ENCODE data around the gene EFCAB7.
A peak's percentile ranks its signal among the peaks of the same experiment; 100 is the strongest.
"Not testable (repeated sequence)": the region's sequence is repeated elsewhere in the genome, so short reads cannot be mapped to it uniquely, and the experiment has no call there.

EFCAB7 gene

DNA sequence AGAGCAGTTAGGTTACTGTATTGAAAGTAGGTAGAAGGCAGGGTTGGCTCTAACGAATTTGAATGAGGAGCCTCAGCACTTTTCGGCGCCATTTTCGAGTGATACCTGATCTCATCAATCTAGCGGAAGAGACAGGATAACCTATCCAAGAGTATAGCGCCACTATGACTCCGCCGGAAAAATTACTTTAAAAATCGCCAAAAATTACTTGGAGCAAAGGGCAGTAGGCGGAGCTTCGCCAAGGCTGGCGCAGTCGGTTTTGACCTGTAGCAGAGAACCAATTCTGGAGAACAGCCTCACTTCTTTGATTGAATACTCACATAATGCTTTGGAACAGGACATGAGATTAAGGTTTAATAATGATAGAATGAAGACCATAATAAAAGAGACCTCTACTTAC lies 25.6 kb downstream of the EFCAB7 start:
- no peak for DNase-seq

GRCh38 chr1:63555480-63555879 lies 32.2 kb downstream of the EFCAB7 start:
- DNase-seq, result no peak

- DNase-seq, result no peak
Observed at GRCh38 chr1:63557365-63557987, 34.2 kb downstream of the EFCAB7 start.

DNA sequence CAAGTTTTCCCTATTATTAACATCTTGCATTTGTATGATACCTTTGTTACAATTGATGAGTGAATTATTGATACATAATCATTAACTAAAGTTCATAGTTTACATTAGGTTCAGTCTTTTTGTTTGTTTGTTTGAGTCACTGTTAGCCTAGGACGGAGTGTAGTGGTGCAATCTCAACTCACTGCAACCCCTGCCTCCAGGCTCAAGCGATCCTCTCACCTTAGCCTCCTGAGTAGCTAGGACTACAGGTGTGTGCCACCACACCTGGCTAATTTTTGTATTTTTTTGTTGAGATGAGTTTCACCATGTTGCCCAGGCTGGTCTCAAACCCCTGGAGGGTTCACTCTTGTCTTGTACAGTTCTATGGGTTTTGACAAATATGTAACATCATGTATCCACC lies 36.0 kb downstream of the EFCAB7 start:
- no peak for DNase-seq

- DNase-seq, result no peak
Observed at GRCh38 chr1:63563745-63564144, 40.4 kb downstream of the EFCAB7 start.

DNA sequence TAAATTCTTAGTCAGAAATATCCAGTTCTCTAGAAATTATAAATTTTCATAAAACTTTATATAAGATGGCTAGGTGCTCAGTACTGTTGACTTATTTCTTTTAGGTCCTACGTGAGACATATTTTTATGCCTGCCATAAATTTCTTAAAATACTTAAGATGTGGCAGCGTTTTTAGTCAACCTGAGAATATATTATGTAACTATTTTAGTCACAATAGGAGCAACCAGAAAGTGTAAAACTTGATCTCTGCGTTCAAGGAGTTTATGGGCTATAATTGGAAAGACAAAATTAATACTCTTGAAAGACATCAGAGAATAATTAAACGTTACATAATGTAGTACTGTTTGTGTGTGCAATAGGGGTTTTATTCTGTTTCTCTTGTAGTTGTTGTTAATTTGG lies 45.7 kb downstream of the EFCAB7 start:
- no peak for DNase-seq

DNA sequence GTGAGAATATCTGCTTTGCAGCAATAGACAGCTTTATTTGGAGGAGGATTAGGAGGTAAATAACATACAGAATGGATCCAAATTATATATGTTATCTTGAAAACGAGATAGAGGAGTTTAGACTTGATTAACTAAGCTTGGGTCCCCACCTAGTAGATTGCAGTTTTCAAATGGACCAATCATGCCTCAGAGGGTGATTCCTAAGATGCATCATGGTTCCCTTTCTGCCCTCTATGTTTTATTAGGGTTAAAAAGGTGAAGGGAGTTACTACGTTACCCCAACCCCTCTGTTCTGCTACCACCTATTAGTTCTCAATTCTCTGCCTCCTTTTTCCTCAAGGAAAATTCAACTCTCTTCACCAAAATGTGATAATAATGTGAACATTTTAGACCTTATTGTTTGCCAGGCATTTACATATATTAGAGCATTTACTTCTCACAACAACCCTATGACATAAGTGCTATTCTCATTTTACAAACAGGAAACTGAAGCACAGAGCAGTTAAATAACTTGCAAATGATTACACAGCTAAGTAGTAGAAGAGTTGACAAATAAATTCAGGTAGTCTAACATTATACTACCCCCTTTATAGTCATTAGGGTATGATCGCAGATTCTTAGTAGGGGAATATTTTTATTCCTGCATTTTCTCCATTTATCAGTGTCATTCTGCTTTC lies 46.5 kb downstream of the EFCAB7 start:
- no peak for DNase-seq

GRCh38 chr1:63572686-63573085 lies 49.4 kb downstream of the EFCAB7 start:
- DNase-seq, result not testable (repeated sequence)

GRCh38 chr1:63574203-63574796 lies 51.0 kb downstream of the EFCAB7 start:
- not testable (repeated sequence) for DNase-seq

DNA sequence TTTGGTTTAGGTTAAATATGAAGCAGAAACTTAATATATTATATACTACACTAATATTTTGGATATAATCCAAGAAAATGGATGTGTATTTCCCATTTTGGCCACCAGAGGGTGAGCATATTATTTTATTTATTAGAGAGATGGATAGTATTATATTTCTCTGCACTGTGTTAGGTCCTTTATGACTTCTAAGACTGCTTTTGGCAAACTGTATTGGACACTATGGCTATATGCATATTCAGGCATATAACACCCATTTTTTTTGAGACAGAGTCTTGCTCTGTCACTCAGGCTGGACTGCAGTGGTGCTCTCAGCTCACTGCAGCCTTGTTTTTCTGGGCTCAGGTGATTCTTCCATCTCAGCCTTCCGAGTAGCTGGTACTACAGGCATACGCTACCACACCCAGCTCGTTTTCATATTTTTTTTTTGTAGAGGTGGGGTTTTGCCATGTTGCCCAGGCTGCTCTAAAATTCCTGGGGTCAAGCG lies 52.1 kb downstream of the EFCAB7 start:
- DNase-seq, result no peak

DNA sequence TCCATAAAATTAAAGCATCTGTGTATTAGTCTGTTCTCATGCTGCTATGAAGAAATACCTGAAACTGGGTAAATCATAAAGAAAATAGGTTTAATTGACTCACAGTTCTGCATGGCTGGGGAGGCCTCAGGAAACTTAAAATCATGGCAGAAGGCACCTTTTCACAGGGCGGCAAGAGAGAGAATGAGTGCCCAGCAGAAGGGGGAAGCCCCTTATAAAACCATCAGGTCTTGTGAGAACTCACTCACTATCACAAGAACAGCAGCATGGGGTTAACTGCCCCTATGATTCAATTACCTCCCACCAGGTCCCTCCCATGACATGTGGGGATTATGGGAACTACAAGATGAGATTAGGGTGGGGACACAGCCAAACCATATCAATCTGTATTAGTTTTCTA lies 63.0 kb downstream of the EFCAB7 start:
- DNase-seq, result not testable (repeated sequence)

- no peak for DNase-seq
Observed at GRCh38 chr1:63590166-63590560, 66.8 kb downstream of the EFCAB7 start.

GRCh38 chr1:63592536-63593302 lies 69.4 kb downstream of the EFCAB7 start:
- DNase-seq, result no peak

GRCh38 chr1:63593303-63593885 lies 70.1 kb downstream of the EFCAB7 start, which contains the start of gene PGM1:
Gene PGM1 (plus strand): TSS chr1:63593411. CDS start chr1:63593489, 78 bp downstream.
- DNase-seq, result peak; percentile 68

- peak; percentile 52 for DNase-seq
Observed at GRCh38 chr1:63593886-63594605, 70.7 kb downstream of the EFCAB7 start.

GRCh38 chr1:63595435-63595834 lies 72.1 kb downstream of the EFCAB7 start:
- no peak for DNase-seq

DNA sequence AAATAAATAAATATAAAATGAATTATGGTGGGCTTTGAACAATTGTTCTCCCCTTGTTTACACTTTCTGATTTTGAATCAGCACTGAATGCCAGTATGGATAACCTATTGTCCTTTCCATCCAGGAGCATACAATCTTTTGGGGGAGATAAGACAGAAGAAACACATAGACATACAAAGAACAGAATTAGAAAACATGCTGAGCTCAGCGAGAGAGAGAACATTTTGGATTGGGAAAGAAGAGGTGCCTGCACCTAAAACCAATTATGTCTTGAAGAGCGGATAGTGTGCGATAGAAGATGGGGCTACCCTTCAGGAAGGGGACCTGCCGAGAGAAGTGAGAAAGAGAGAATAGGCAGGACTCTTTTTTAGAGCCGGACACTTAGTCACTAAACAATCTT lies 76.5 kb downstream of the EFCAB7 start:
- DNase-seq, result no peak

- DNase-seq, result no peak
Observed at GRCh38 chr1:63600248-63600647, 76.9 kb downstream of the EFCAB7 start.

DNA sequence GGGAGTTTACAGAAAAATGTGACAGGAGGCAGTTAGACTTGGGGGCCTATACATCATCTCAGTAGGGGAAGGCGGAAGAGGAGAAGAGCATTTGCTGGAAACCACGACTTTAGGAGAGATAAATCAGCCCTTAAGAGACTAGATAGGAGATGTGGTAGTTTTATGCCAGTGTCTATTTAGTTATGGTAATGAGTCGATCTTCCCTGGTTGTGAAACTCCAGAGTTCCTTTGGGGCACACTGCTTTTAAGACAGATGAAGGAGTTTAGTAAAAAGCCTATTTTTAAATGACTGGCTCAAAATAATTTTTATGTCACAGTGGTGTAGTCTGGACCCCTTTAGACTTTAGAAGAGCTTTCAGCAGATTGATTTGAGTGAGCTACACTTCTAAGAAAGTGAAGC lies 77.7 kb downstream of the EFCAB7 start:
- DNase-seq, result no peak

DNA sequence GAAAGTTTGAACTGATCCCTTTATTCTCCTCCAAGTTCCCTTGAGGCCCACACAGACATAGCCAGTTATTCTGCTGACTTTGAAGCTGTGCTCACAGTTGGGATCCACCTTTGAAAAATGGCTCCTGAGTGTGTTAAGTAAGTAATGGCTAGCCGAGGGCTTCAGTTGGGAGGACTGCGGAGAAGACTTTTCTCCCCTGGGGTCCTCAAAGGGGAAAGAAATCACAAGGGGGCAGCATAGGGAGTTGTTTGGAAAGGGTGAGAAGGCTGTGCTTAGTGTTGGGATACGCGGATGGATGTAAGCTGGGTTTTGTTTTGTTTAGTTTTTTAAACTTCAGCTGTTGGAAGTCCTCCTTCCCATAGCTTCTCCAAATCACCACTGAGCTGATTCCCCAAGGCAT lies 78.1 kb downstream of the EFCAB7 start:
- no peak for DNase-seq

GRCh38 chr1:63601912-63602311 lies 78.6 kb downstream of the EFCAB7 start:
- no peak for DNase-seq

DNA sequence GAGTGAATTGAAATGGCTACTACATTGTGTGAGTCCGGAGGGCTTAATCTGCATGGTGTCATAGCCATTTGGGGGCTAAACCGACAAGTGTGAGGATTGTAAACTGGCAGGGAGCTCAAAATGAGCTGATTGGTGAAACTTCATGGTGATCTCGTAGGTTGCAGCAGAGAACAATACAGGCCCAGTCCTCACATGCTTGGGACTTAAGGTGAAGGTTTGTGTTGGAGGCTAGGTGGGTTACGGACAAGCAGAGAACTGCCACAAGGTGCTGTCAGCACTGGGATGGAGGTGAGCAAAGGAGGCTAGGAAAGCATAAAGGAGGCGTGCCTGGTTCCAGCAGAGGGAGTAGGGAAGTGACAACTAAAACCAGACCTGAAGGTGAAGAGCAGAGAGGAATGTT lies 79.3 kb downstream of the EFCAB7 start:
- DNase-seq, result no peak
